ENCODE data around the gene MEI4.

Gene MEI4

DNA sequence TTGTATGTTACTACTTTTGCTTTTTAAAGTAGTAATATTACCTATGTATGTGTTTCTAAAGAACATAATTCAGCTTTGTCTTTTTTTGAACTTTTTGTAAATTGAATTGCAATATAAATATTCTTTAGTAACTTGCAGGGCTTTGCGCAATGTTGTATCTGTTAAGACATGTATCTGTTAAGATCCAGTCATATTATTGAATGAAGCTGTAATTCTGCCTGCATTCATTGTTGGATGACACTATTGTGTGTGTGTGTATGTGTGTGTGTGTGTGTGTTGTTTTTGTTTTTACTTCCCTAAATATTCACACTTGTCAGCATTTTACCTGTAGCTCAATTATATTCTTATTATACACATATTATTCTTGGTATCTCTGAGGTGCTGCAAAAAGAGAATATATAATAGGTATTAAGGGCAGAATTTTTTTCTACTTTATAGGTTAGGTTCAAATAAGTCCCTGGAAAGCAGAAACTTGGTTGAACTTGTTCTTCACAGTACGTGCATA lies 164.0 kb downstream of the MEI4 start:
- Histone ChIP-seq H3K4me3 (replicated peaks; ENCODE audit: insufficient read depth, low read length) (no peak overlapping the region), H3K27ac (replicated peaks) (no peak overlapping the region), H3K27me3 (ENCODE audit: insufficient read depth, poor library complexity, severe bottlenecking) (no peaks in the 10 kb centered on the region)
- DNase-seq (ENCODE audit: low read depth in 1 of 2, low spot score in 1 of 2): no peak
- TF ChIP-seq GABPA (IDR thresholded peaks at IDR 0.05; ENCODE audit: low read depth) (no peak), SPI1 (IDR thresholded peaks at IDR 0.05; ENCODE audit: borderline replicate concordance, low read depth) (no peak), POLR2AphosphoS5 (IDR thresholded peaks at IDR 0.05; ENCODE audit: low read depth) (no peak)
- TF ChIP-seq, protein P1, sequence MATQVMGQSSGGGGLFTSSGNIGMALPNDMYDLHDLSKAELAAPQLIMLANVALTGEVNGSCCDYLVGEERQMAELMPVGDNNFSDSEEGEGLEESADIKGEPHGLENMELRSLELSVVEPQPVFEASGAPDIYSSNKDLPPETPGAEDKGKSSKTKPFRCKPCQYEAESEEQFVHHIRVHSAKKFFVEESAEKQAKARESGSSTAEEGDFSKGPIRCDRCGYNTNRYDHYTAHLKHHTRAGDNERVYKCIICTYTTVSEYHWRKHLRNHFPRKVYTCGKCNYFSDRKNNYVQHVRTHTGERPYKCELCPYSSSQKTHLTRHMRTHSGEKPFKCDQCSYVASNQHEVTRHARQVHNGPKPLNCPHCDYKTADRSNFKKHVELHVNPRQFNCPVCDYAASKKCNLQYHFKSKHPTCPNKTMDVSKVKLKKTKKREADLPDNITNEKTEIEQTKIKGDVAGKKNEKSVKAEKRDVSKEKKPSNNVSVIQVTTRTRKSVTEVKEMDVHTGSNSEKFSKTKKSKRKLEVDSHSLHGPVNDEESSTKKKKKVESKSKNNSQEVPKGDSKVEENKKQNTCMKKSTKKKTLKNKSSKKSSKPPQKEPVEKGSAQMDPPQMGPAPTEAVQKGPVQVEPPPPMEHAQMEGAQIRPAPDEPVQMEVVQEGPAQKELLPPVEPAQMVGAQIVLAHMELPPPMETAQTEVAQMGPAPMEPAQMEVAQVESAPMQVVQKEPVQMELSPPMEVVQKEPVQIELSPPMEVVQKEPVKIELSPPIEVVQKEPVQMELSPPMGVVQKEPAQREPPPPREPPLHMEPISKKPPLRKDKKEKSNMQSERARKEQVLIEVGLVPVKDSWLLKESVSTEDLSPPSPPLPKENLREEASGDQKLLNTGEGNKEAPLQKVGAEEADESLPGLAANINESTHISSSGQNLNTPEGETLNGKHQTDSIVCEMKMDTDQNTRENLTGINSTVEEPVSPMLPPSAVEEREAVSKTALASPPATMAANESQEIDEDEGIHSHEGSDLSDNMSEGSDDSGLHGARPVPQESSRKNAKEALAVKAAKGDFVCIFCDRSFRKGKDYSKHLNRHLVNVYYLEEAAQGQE (IDR thresholded peaks at IDR 0.05; ENCODE audit: insufficient replicate concordance, low read depth): no peak
- TF ChIP-seq, protein P2, sequence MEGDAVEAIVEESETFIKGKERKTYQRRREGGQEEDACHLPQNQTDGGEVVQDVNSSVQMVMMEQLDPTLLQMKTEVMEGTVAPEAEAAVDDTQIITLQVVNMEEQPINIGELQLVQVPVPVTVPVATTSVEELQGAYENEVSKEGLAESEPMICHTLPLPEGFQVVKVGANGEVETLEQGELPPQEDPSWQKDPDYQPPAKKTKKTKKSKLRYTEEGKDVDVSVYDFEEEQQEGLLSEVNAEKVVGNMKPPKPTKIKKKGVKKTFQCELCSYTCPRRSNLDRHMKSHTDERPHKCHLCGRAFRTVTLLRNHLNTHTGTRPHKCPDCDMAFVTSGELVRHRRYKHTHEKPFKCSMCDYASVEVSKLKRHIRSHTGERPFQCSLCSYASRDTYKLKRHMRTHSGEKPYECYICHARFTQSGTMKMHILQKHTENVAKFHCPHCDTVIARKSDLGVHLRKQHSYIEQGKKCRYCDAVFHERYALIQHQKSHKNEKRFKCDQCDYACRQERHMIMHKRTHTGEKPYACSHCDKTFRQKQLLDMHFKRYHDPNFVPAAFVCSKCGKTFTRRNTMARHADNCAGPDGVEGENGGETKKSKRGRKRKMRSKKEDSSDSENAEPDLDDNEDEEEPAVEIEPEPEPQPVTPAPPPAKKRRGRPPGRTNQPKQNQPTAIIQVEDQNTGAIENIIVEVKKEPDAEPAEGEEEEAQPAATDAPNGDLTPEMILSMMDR (IDR thresholded peaks at IDR 0.05; ENCODE audit: insufficient read depth, low read length): no peak

DNA sequence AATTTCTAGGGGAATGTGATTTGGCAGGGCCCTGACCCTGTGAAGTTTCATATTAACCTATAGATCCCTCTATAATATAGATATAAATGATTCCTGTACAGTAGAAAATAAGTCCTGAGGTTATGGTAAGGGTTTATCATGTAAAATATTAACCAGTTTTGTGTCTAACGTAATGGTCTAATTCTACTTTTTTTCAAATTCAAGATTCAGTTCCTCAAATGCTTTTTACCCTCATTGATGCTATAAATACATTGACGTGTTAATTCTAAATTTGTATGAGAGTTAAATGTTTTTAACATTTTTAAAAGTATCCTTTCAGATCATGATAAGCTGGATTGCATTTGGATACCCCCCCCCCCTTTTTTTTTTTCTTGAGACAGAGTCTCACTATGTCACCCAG lies 169.4 kb downstream of the MEI4 start:
- TF ChIP-seq GABPA (IDR thresholded peaks at IDR 0.05; ENCODE audit: low read depth) (no peak), SPI1 (IDR thresholded peaks at IDR 0.05; ENCODE audit: borderline replicate concordance, low read depth) (no peak), POLR2AphosphoS5 (IDR thresholded peaks at IDR 0.05; ENCODE audit: low read depth) (no peak)
- TF ChIP-seq, protein P2 (IDR thresholded peaks at IDR 0.05; ENCODE audit: insufficient read depth, low read length): no peak
- TF ChIP-seq, protein P1 (IDR thresholded peaks at IDR 0.05; ENCODE audit: insufficient replicate concordance, low read depth): no peak

DNA sequence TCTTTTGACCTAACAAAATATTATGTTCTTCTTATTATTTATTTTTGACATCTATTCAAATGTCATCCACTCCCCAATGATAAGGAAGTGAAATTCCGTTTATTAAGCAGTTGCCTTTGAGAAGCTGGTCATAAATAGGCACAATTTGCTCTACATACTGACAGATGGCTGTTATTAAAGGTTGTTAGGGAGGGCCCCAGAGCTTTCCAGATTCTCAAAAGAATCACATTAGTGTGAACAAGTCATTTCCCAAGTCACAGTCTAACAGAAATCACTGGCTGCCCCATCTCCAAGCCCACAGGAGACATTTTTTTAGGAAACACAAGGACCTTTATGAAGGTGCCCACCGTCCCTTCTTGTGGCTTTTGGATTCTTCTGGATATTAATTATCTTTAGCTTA lies 172.4 kb downstream of the MEI4 start:
- H3K4me3 ChIP-seq (replicated peaks; ENCODE audit: insufficient read depth, low read length): no peak overlapping the region
- no peak overlapping the region for H3K27ac ChIP-seq (replicated peaks)
- DNase-seq (ENCODE audit: low read depth in 1 of 2, low spot score in 1 of 2): no peak
- no peaks in the 10 kb centered on the region for H3K27me3 ChIP-seq (ENCODE audit: insufficient read depth, poor library complexity, severe bottlenecking)
- TF ChIP-seq, protein P1 (IDR thresholded peaks at IDR 0.05; ENCODE audit: insufficient replicate concordance, low read depth): no peak

More for the DNA sequence above, 169.4 kb downstream of the MEI4 start:
- no peak overlapping the region for H3K4me3 ChIP-seq (replicated peaks; ENCODE audit: insufficient read depth, low read length)
- H3K27ac ChIP-seq (replicated peaks): no peak overlapping the region
- H3K27me3 ChIP-seq (ENCODE audit: insufficient read depth, poor library complexity, severe bottlenecking): no peaks in the 10 kb centered on the region
- no peak for DNase-seq (ENCODE audit: low read depth in 1 of 2, low spot score in 1 of 2)
